DOHH2 (cell line): ENCODE results near the gene ELF5.

ENCODE experiments used
- H3F3A ChIP-seq: fragments of 200-600 bp; sonication (generic), shearing (Covaris generic); 2 replicates; pipeline ENCODE4 v1.6.0; 2016; ENCODE audit warnings: antibody characterized with exemption, mild to moderate bottlenecking; ENCODE audit not compliant: control insufficient read depth, insufficient read depth
- H3K27ac ChIP-seq: fragments of 200-600 bp; sonication (generic); 2 replicates; pipeline ENCODE4 v1.5.1; 2014; ENCODE audit warnings: low read depth, mild to moderate bottlenecking, low read length, moderate library complexity
- H3K27me3 ChIP-seq: fragments of 200-600 bp; sonication (generic); 2 replicates; pipeline ENCODE4 v1.6.1; 2014; ENCODE audit warnings: mild to moderate bottlenecking, low read length, mixed read lengths; ENCODE audit not compliant: control insufficient read depth
- H3K36me3 ChIP-seq: fragments of 200-600 bp; sonication (generic); 2 replicates; pipeline ENCODE4 v1.6.1; 2014; ENCODE audit warnings: mild to moderate bottlenecking, low read length, moderate library complexity, mixed read lengths; ENCODE audit not compliant: control insufficient read depth
- H3K4me1 ChIP-seq: fragments of 200-600 bp; sonication (generic); 2 replicates; pipeline ENCODE4 v1.6.1; 2014; ENCODE audit warnings: mild to moderate bottlenecking, low read length, mixed read lengths; ENCODE audit not compliant: control insufficient read depth
- H3K4me2 ChIP-seq: fragments of 200-600 bp; sonication (generic); 2 replicates; pipeline ENCODE4 v1.6.0; 2014; ENCODE audit warnings: mild to moderate bottlenecking, low read length, moderate library complexity
- H3K4me3 ChIP-seq: fragments of 200-600 bp; sonication (generic); 2 replicates; pipeline ENCODE4 v1.5.1; 2014; ENCODE audit warnings: mild to moderate bottlenecking, low read length, mixed read lengths
- H3K79me2 ChIP-seq: fragments of 200-600 bp; sonication (generic); 2 replicates; pipeline ENCODE4 v1.6.1; 2014; ENCODE audit warnings: mild to moderate bottlenecking, low read length, mixed read lengths; ENCODE audit not compliant: control insufficient read depth
- H3K9me2 ChIP-seq: fragments of 200-600 bp; sonication (generic); replicated peaks from 2 replicates; pipeline ENCODE4 v1.6.1; 2014; ENCODE audit warnings: mild to moderate bottlenecking, low read length, mixed read lengths; ENCODE audit not compliant: control insufficient read depth
- H3K9me3 ChIP-seq: fragments of 200-600 bp; sonication (generic); 2 replicates; pipeline ENCODE4 v1.6.1; 2014; ENCODE audit warnings: antibody characterized with exemption, low read length, mixed read lengths; ENCODE audit not compliant: control insufficient read depth, insufficient read depth
- H4K20me1 ChIP-seq: fragments of 200-600 bp; sonication (generic); 2 replicates; pipeline ENCODE4 v1.6.0; 2014; ENCODE audit warnings: low read depth, mild to moderate bottlenecking, antibody characterized with exemption, low read length, moderate library complexity; ENCODE audit not compliant: control insufficient read depth, insufficient read depth
- EZH2phosphoT487 ChIP-seq: fragments of 200-600 bp; sonication (generic); IDR thresholded peaks from 2 replicates; pipeline ENCODE4 v1.6.1; 2017; ENCODE audit warnings: borderline replicate concordance, mild to moderate bottlenecking, antibody characterized with exemption, low read length, moderate library complexity, mixed read lengths
- TF ChIP-seq, protein P1 (sequence below): fragments of 200-600 bp; sonication (generic); IDR thresholded peaks from one replicate; pipeline ENCODE4 v1.5.1; 2014; ENCODE audit warnings: antibody characterized with exemption, mild to moderate bottlenecking, low read depth, low read length; ENCODE audit not compliant: poor library complexity, severe bottlenecking

Gene ELF5

DNA sequence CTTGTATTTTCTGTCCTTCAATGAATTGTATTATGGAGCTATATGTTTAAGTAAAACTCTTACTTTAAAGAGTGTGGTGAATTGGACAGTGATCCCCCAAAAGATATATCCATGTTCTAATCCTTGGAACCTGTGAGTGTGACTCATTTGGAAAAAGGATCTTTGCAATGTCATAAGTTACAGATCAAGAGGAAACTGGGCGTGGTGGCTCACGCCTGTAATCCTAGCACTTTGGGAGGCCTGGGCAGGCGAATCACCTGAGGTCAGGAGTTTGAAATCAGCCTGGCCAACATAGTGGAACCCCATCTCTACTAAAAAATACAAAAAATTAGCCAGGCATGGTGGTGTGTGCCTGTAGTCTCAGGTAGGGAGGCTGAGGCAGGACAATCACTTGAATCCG, 36.7 kb downstream of the ELF5 start:
- Histone ChIP-seq H3K4me1 (no peaks in the 10 kb centered on the region), H3K36me3 (no peaks in the 10 kb centered on the region), H3K79me2 (no peaks in the 10 kb centered on the region), H3K9me3 (no peaks in the 10 kb centered on the region), H3K4me2 (no peak overlapping the region), H4K20me1 (no peaks in the 10 kb centered on the region), H3K9me2 (no peaks in the 10 kb centered on the region), H3K4me3 (no peak overlapping the region), H3F3A (no peaks in the 10 kb centered on the region), H3K27me3 (peaks cover 12% of the 10 kb centered on the region; the same call in 1 of the 2 replicates), H3K27ac (no peak overlapping the region)
- no peak for TF ChIP-seq EZH2phosphoT487
- TF ChIP-seq, protein P1, sequence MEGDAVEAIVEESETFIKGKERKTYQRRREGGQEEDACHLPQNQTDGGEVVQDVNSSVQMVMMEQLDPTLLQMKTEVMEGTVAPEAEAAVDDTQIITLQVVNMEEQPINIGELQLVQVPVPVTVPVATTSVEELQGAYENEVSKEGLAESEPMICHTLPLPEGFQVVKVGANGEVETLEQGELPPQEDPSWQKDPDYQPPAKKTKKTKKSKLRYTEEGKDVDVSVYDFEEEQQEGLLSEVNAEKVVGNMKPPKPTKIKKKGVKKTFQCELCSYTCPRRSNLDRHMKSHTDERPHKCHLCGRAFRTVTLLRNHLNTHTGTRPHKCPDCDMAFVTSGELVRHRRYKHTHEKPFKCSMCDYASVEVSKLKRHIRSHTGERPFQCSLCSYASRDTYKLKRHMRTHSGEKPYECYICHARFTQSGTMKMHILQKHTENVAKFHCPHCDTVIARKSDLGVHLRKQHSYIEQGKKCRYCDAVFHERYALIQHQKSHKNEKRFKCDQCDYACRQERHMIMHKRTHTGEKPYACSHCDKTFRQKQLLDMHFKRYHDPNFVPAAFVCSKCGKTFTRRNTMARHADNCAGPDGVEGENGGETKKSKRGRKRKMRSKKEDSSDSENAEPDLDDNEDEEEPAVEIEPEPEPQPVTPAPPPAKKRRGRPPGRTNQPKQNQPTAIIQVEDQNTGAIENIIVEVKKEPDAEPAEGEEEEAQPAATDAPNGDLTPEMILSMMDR: no peak

DNA sequence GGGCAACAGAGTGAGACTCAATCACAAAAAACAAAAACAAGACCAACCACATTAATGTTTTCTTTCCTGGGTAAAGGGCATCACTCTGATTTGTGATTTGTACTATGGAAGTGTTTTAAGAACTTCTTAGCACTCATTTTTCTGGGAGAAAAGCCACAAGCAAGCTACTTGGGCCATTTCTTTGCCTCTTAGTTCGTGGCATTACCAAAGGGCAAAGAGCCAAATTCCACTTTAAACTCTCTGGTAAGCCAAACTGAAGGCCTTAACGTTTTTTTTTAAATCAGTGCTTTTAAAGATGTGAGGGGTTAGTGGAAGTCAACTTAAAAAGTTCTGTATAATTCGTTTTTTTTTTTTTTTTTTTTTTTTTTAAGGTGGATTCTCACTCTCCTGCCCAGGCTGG, 37.9 kb downstream of the ELF5 start:
- Histone ChIP-seq H3K9me2 (no peaks in the 10 kb centered on the region), H4K20me1 (no peaks in the 10 kb centered on the region), H3K4me1 (no peaks in the 10 kb centered on the region), H3K27me3 (peaks cover 8% of the 10 kb centered on the region; the same call in 1 of the 2 replicates), H3K36me3 (no peaks in the 10 kb centered on the region), H3K79me2 (no peaks in the 10 kb centered on the region), H3K4me2 (no peak overlapping the region), H3K9me3 (no peaks in the 10 kb centered on the region), H3K4me3 (no peak overlapping the region), H3K27ac (no peak overlapping the region), H3F3A (no peaks in the 10 kb centered on the region)
- TF ChIP-seq EZH2phosphoT487: no peak
- TF ChIP-seq, protein P1: no peak

- no peaks in the 10 kb centered on the region for H3F3A ChIP-seq
- peaks cover 4% of the 10 kb centered on the region; the same call in 1 of the 2 replicates for H3K27me3 ChIP-seq
- no peaks in the 10 kb centered on the region for H3K9me3 ChIP-seq
- no peaks in the 10 kb centered on the region for H3K4me1 ChIP-seq
- no peak overlapping the region for H3K4me2 ChIP-seq
- H3K27ac ChIP-seq: no peak overlapping the region
- no peaks in the 10 kb centered on the region for H3K79me2 ChIP-seq
- no peaks in the 10 kb centered on the region for H4K20me1 ChIP-seq
- no peaks in the 10 kb centered on the region for H3K9me2 ChIP-seq
- no peak overlapping the region for H3K4me3 ChIP-seq
- 0 out of 2 replicates have a peak, but pooled peaks cover under 1% of the 10 kb centered on the region for H3K36me3 ChIP-seq
- TF ChIP-seq, protein P1: no peak
- TF ChIP-seq EZH2phosphoT487: no peak
Measured at GRCh38 chr11:34473603-34474169, 39.9 kb downstream of the ELF5 start.
